Small intestine (tissue), 7 donors: ENCODE results near the gene SORCS2. TPM values are rescaled to one million over a fixed set of nuclear protein-coding genes. Genes with fewer than 3 reads are reported as not detected.

ENCODE experiments used
- DNase-seq, 2 donors: peaks; one replicate each; pipeline versions ENCODE4 v3.0.0 to v3.0.0-alpha.2; 2013
- FAIRE-seq: peaks from 2 replicates; lab custom pipeline; 2012; peaks lifted over from hg19 to GRCh38; lab: Jason Lieb, UNC
- H3K27ac ChIP-seq, 3 donors: one replicate each; pipeline ENCODE4 v1.5.1; 2013; ENCODE audit warnings: low read length in 2 of 3, mild to moderate bottlenecking in 2 of 3, control low read depth in 1 of 3, inconsistent platforms in 1 of 3, low read depth in 1 of 3, moderate library complexity in 1 of 3
- H3K27me3 ChIP-seq, 3 donors: one replicate each; pipeline ENCODE4 v1.6.1; 2013; ENCODE audit warnings: low read length in 3 of 3, inconsistent platforms in 1 of 3; ENCODE audit not compliant: control insufficient read depth in 3 of 3, insufficient read depth in 3 of 3
- H3K36me3 ChIP-seq, 3 donors: one replicate each; pipeline ENCODE4 v1.6.1; 2013; ENCODE audit warnings: low read length in 3 of 3, inconsistent platforms in 1 of 3, low read depth in 1 of 3, mild to moderate bottlenecking in 1 of 3, moderate library complexity in 1 of 3; ENCODE audit not compliant: control insufficient read depth in 3 of 3, insufficient read depth in 2 of 3
- H3K4me1 ChIP-seq, 3 donors: one replicate each; pipeline ENCODE4 v1.6.1; 2013; ENCODE audit warnings: low read length in 2 of 3, inconsistent platforms in 1 of 3, low read depth in 1 of 3, mild to moderate bottlenecking in 1 of 3, moderate library complexity in 1 of 3; ENCODE audit not compliant: control insufficient read depth in 3 of 3, insufficient read depth in 2 of 3
- H3K4me3 ChIP-seq, 3 donors: one replicate each; pipeline ENCODE4 v1.5.1; 2013; ENCODE audit warnings: low read length in 3 of 3, control low read depth in 1 of 3, inconsistent platforms in 1 of 3, low read depth in 1 of 3, mild to moderate bottlenecking in 1 of 3, moderate library complexity in 1 of 3
- H3K9me3 ChIP-seq, 2 donors: one replicate each; pipeline ENCODE4 v1.6.1; 2013; ENCODE audit warnings: low read depth in 1 of 2, low read length in 1 of 2; ENCODE audit not compliant: control insufficient read depth in 2 of 2, insufficient read depth in 1 of 2
- WGBS, 3 donors: extraction: QIAGEN DNeasy Blood & Tissue Kit; methylation state at CpG; one replicate each; pipeline ENCODE4 v1.1.7; 2013; 5-methylcytosine and 5-hydroxymethylcytosine counted together
- polyA plus RNA-seq, 4 donors: library from polyadenylated mRNA; stranded (reverse) in 3 of 4; unstranded in 1 of 4; fragments of 200-250 nt in 3 of 4; fragments of 120-200 nt in 1 of 4; gene quantifications; one replicate each; pipeline versions ENCODE4 v1.2.1 to v1.2.3, GENCODE V29; 2013
- donor health status: healthy with polysubstance abuse.
- donor health status: control.
- donor health status: control.
- donor health status: Bipolar disorder and iron deficiency.
- donor health status: healthy.

Gene SORCS2
- polyA plus RNA-seq, 4 donors = 0.63 to 3.3 (median 2.2) TPM; not detected in 1

DNA sequence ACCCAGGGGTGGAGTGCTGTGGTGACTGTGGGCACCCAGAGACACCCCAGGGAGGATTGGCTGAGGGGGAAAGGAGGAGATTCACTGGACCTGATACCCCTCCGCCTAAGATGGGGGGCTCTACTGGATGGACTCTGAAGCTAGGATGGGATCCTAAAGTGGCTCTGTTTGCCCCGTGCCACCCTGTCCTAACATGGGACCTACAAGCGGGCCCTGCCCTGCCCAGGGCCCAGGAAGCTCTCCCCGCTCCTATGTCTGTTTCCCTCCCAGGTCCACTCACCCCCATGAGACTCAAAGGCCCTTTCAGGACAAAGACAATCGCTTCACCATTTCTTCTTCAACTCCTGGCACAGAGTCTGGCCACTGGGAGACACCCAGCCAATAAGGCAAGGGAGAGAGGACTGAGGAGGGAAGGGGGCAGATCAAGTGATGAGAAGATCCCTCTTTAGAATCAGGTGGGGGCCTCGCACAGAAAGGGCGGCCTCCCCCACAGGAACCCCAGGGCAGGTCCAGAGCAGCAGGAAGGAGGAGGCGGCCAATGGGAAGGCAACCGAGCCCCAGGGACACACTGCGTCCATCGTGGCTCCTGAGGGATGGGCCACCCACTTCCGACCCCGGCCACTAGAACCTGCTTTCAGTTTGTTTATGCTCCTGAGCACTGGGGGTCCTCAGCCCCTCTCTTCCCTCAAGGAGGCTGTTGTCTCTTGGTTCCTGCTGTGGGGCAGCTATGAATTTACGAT lies 592.0 kb downstream of the SORCS2 start:
- no peak for FAIRE-seq
- no peak overlapping the region for H3K27ac ChIP-seq

DNA sequence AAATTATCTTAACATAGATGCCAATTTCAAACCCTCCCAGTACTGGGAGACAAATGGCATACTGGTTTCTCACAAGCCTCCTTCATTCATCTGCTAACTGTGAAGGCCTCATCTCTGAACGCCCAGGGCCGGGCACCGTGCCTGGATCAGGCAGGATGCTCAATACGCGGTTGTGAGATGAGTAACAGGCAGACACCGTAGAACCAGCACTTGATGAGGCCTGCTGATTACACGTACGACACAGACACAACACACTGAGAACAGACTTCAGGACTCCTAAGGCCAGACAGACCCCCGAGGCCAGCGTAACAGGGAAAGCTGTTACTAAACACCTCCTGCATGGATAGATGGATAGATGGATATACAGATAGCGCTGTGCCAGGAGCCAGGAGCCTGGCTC lies 592.7 kb downstream of the SORCS2 start:
- no peak overlapping the region for H3K27ac ChIP-seq
- H3K36me3 ChIP-seq = peaks cover 2 to 65% (median 4%) of the 10 kb centered on the region in 3 donors
- H3K9me3 ChIP-seq = no peaks in the 10 kb centered on the region
- no peak overlapping the region for H3K4me3 ChIP-seq
- FAIRE-seq = no peak
- DNase-seq = no peak
- 79 to 94% (median 86%) methylated on average over 11 of the region's 11 CpGs for WGBS, 3 donors
- peaks cover 0 to 4% (median 0%) of the 10 kb centered on the region in 3 donors for H3K4me1 ChIP-seq
- H3K27me3 ChIP-seq = no peaks in the 10 kb centered on the region

More for the DNA sequence above, 592.0 kb downstream of the SORCS2 start:
- Histone ChIP-seq H3K27me3 (no peaks in the 10 kb centered on the region), H3K4me1 (peaks cover 0 to 4% (median 0%) of the 10 kb centered on the region in 3 donors), H3K4me3 (no peak overlapping the region), H3K9me3 (no peaks in the 10 kb centered on the region), H3K36me3 (peaks cover 2 to 66% (median 4%) of the 10 kb centered on the region in 3 donors)
- no peak for DNase-seq
- 93 to 100% (median 94%) methylated on average over 13 to 14 of the region's 14 CpGs for WGBS, 3 donors

DNA sequence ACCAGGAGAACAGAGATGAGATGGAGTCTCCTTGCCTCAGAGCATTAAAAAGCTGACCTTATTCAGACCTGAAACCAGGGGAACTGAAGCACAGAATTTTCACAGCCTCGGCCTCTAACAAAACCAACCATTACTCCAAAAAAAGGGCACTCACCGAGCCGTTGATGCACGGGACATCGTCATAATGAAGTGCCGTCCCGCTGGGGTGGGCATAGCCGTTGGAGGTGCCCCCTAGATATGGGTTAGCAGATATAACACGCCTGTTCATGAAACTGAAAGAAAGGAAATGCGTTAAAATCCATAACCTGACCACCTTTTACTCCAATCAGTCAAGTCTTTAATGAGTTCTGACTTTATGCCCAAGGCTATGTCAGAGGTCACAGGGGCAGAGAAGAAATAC lies 593.7 kb downstream of the SORCS2 start:
- peaks cover 0 to 4% (median 0%) of the 10 kb centered on the region in 3 donors for H3K4me1 ChIP-seq
- FAIRE-seq (no peak), DNase-seq (no peak)
- H3K4me3 ChIP-seq = no peak overlapping the region
- no peaks in the 10 kb centered on the region for H3K27me3 ChIP-seq
- H3K9me3 ChIP-seq = no peaks in the 10 kb centered on the region
- H3K27ac ChIP-seq = no peak overlapping the region
- WGBS, 3 donors = 92 to 95% (median 92%) methylated on average over 10 of the region's 10 CpGs
- peaks cover 2 to 64% (median 4%) of the 10 kb centered on the region in 3 donors for H3K36me3 ChIP-seq

DNA sequence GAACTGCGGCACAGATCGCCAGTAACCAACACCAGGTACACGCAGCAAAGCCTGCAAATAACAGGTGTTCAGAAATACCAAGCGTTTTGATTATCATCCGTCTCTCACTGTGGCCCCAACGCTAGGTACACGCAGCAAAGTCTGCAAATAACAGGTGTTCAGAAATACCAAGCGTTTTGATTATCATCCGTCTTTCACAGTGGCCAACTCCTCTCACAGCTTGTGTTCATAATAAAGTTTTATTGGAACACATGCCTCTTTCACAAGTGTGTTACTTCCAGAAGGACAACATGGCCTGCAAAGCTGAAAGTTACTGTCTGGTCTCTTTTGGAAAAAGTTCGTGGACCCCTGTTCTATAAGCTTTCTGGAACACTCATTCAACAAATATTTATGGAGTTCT lies 594.2 kb downstream of the SORCS2 start:
- WGBS, 3 donors = 82 to 90% (median 87%) methylated on average over 10 of the region's 10 CpGs
- Histone ChIP-seq H3K9me3 (no peaks in the 10 kb centered on the region), H3K27me3 (no peaks in the 10 kb centered on the region), H3K4me1 (peaks cover 0 to 4% (median 0%) of the 10 kb centered on the region in 3 donors), H3K36me3 (peaks cover 0 to 60% (median 4%) of the 10 kb centered on the region in 3 donors), H3K27ac (no peak overlapping the region), H3K4me3 (no peak overlapping the region)
- DNase-seq (no peak), FAIRE-seq (no peak)

DNA sequence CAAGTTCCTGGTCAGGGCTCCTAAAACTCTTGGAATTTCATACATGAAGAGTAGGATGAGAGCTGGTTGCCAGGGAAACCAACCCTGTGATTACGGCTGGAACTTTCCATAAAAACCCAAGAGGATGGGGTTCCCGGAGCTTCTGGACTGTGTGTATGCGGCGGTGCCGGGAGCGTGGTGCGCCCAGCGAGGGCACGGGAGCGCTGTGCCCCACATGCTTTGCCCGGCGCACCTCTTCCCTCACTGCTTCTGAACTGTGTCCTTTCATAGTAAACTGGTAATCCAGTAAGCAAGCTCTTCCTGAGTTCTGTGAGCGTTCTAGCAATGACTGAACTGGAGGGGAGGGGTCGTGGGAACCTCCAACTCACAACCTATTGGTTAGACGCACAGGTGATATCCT lies 594.7 kb downstream of the SORCS2 start:
- no peak for FAIRE-seq
- Histone ChIP-seq H3K27me3 (no peaks in the 10 kb centered on the region), H3K36me3 (peaks cover 0 to 58% (median 4%) of the 10 kb centered on the region in 3 donors), H3K4me1 (peaks cover 0 to 1% (median 0%) of the 10 kb centered on the region in 3 donors), H3K27ac (no peak overlapping the region), H3K4me3 (no peak overlapping the region), H3K9me3 (no peaks in the 10 kb centered on the region)
- 94 to 96% (median 95%) methylated on average over 15 of the region's 15 CpGs for WGBS, 3 donors
- no peak for DNase-seq

DNA sequence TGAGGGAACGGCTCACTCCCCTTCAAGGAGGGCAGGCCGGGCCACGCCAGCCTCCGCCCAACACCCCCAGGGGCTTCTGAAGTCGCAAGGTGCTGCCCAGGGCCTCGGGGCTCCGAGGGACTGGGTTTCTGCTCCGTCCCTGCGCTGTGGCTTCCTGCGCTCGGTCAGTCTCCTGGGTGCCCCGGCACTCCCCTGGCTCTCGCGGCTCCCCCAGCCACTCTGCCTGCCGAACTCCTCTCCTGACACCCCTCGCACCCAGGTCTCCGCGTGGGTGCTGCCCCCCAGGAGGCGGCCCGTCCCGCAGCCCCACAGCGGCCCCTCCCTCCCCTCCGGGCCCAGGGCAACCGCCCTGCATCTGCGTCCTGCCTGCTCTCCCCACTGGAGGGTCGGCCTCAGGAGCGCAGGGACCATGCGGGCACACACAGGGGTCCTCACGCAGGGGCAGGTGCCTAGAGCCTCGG lies 595.4 kb downstream of the SORCS2 start:
- no peaks in the 10 kb centered on the region for H3K4me1 ChIP-seq
- no peak overlapping the region for H3K4me3 ChIP-seq
- no peak overlapping the region for H3K27ac ChIP-seq
- 92 to 97% (median 95%) methylated on average over 25 to 30 of the region's 30 CpGs for WGBS, 3 donors
- no peaks in the 10 kb centered on the region for H3K27me3 ChIP-seq
- H3K36me3 ChIP-seq = peaks cover under 1 to 62% (median 4%) of the 10 kb centered on the region in 3 donors
- no peaks in the 10 kb centered on the region for H3K9me3 ChIP-seq
- no peak for FAIRE-seq
- no peak for DNase-seq

DNA sequence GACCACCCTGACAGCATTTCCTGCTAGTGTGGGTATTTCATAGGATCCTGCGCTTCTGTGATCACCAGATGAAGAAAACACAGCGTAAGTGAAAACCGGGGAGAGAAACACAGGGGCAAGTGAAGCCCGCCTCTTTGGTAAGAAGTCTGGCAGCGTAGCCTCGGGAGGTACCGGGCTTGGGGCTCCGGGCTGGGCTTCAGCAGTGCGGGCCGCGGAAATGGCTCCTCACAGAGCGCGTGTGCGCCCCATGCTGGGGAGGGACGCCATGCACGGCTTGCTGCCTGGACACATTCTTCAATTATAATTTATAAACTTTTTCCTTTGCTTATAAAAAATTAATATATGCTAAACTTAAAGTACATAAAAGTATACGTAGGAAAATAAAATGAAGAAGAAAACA lies 595.9 kb downstream of the SORCS2 start:
- DNase-seq (no peak), FAIRE-seq (no peak)
- no peaks in the 10 kb centered on the region for H3K4me1 ChIP-seq
- H3K36me3 ChIP-seq = peaks cover 3 to 63% (median 4%) of the 10 kb centered on the region in 3 donors
- H3K4me3 ChIP-seq = no peak overlapping the region
- H3K27ac ChIP-seq = no peak overlapping the region
- H3K27me3 ChIP-seq = no peaks in the 10 kb centered on the region
- H3K9me3 ChIP-seq = no peaks in the 10 kb centered on the region
- WGBS, 3 donors = 94 to 98% (median 95%) methylated on average over 17 of the region's 17 CpGs

DNA sequence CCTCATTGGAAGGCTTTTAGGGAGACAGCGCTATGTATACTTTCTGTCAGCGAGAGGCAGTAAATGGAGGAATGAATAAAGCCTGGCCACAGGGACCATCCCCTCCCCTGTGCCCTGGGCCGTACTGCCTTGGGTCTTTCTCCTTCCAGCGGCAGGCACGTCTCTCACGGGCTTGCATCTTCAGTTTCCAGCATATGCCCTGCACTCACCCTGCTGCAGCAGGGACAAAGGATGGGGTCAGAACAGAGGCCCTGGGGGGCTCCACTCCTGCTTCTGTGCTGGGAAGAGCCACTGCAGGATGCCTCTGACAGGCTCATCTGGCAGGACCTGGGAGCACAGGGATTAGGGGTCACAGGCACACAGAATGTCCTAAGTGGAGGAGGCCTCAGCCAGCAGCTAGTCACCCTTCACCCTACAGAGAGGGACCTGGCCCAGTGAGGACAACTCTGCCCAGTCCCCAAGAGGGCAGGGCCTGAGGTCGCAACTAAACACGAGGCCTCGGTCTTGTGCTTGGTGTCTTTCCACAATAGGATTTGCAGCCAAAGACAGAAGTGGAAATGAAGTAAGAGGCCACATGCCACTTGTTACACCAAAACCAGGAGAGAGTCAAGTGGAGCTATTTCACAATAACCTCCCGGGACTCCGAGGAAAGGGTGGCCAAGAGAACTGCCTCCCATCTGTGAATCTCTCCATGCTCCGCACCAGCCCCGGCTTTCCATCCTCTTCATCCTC lies 596.5 kb downstream of the SORCS2 start:
- H3K36me3 ChIP-seq = peaks cover 3 to 66% (median 4%) of the 10 kb centered on the region in 3 donors
- no peaks in the 10 kb centered on the region for H3K4me1 ChIP-seq
- FAIRE-seq = no peak
- no peaks in the 10 kb centered on the region for H3K27me3 ChIP-seq
- H3K9me3 ChIP-seq = no peaks in the 10 kb centered on the region
- no peak for DNase-seq
- no peak overlapping the region for H3K27ac ChIP-seq
- no peak overlapping the region for H3K4me3 ChIP-seq
- WGBS, 3 donors = 81 to 93% (median 90%) methylated on average over 12 to 13 of the region's 13 CpGs
